HCT116 (cell line): ENCODE measurements around the gene ACSS1. TPM values are rescaled to one million over a fixed set of nuclear protein-coding genes. Genes with fewer than 3 reads are reported as not detected.

ENCODE experiments used
- ATAC-seq: fragments of 200-7000 bp; cut with Tn5 transposase; 2 replicates; pipeline ENCODE4 v1.9.1; 2020; ENCODE audit warnings: mild to moderate bottlenecking, moderate library complexity
- BruUV-seq: library from RNA; stranded (reverse); fragments of 400-500 nt; replicated peaks from 2 replicates; lab custom pipeline; 2021; lab: Mats Ljungman, UMichigan
- CTCF ChIA-PET: fragments of 300-600 bp; sonication (Branson Sonifier 250); formaldehyde crosslinking; loops from one replicate; lab custom pipeline; 2021; ENCODE audit warnings: antibody characterized with exemption; lab: Charles Lee
- POLR2A ChIA-PET: fragments of 300-600, 350-600 bp; sonication (Branson Sonifier 250); formaldehyde crosslinking; loops from one replicate; lab custom pipeline; 2021; ENCODE audit warnings: antibody characterized with exemption; lab: Charles Lee
- RAD21 ChIA-PET, 2 experiments: fragments of 300-600 bp; sonication (Branson Sonifier 250); formaldehyde crosslinking; loops; one replicate each; lab custom pipeline; 2023; ENCODE audit warnings: low total read pairs in 2 of 2; ENCODE audit not compliant: uncharacterized antibody in 2 of 2, unreplicated experiment in 2 of 2, low non-redundant PET in 1 of 2; lab: Charles Lee
- DNase-seq: peaks from one replicate; pipeline ENCODE4 v3.0.0-alpha.2; 2010; ENCODE audit warnings: low read depth, low spot score
- H2AFZ ChIP-seq: fragments of 200-600 bp; shearing (Covaris generic), sonication (generic); 2 replicates; pipeline ENCODE4 v1.6.1; 2017; ENCODE audit warnings: low read depth, mixed run types, mixed read lengths, antibody characterized with exemption, low read length; ENCODE audit not compliant: poor library complexity, severe bottlenecking
- H3K27ac ChIP-seq: 2 replicates; pipeline ENCODE4 v1.5.1; 2012; ENCODE audit warnings: low read depth, low read length
- H3K27me3 ChIP-seq: fragments of 200-600 bp; sonication (generic); 2 replicates; pipeline ENCODE4 v1.6.1; 2016; ENCODE audit warnings: mixed run types, low read length, mixed read lengths; ENCODE audit not compliant: insufficient read depth
- H3K36me3 ChIP-seq, 2 experiments: fragments of 200-500 bp in 1 of 2; fragments of 200-600 bp in 1 of 2; sonication (Bioruptor generic) in 1 of 2; sonication (generic) in 1 of 2; 2 replicates each; pipeline versions ENCODE4 v1.5.1 to v1.6.1; 2014 to 2016; ENCODE audit warnings: low read length in 2 of 2, inconsistent platforms in 1 of 2, mixed read lengths in 1 of 2, mixed run types in 1 of 2; ENCODE audit not compliant: insufficient read depth in 2 of 2, control insufficient read depth in 1 of 2
- H3K4me1 ChIP-seq, 2 experiments: fragments of 200-600 bp in 1 of 2; sonication (generic) in 1 of 2; 2 replicates each; pipeline versions ENCODE4 v1.5.1 to v1.6.1; 2012 to 2017; ENCODE audit warnings: low read length in 2 of 2, inconsistent platforms in 1 of 2, mild to moderate bottlenecking in 1 of 2, mixed read lengths in 1 of 2, mixed run types in 1 of 2, moderate library complexity in 1 of 2; ENCODE audit not compliant: insufficient read depth in 2 of 2, control insufficient read depth in 1 of 2
- H3K4me2 ChIP-seq: fragments of 200-600 bp; sonication (generic); 2 replicates; pipeline ENCODE4 v1.6.1; 2017; ENCODE audit warnings: mixed run types, low read length, mixed read lengths
- H3K4me3 ChIP-seq, 2 experiments: fragments of 200-600 bp in 1 of 2; sonication (generic) in 1 of 2; replicated peaks in 1 of 2; 2 replicates each; pipeline ENCODE4 v1.5.1; 2011 to 2016; ENCODE audit warnings: low read length in 2 of 2, control low read depth in 1 of 2, low read depth in 1 of 2, mild to moderate bottlenecking in 1 of 2, mixed read lengths in 1 of 2, mixed run types in 1 of 2
- H3K79me2 ChIP-seq: fragments of 200-600 bp; sonication (generic); 2 replicates; pipeline ENCODE4 v1.6.1; 2017; ENCODE audit warnings: mild to moderate bottlenecking, mixed run types, low read length, moderate library complexity, mixed read lengths; ENCODE audit not compliant: insufficient read depth
- H3K9ac ChIP-seq: fragments of 200-600 bp; sonication (generic); 2 replicates; pipeline ENCODE4 v1.6.1; 2016; ENCODE audit warnings: low read length, mixed read lengths
- H3K9me2 ChIP-seq: fragments of 200-600 bp; sonication (generic), shearing (Covaris generic); 2 replicates; pipeline ENCODE4 v1.6.1; 2017; ENCODE audit warnings: mixed run types, mild to moderate bottlenecking, moderate library complexity; ENCODE audit not compliant: insufficient read depth
- H3K9me3 ChIP-seq, 2 experiments: fragments of 200-500 bp in 1 of 2; fragments of 200-600 bp in 1 of 2; sonication (Bioruptor generic) in 1 of 2; sonication (generic) in 1 of 2; 2 replicates each; pipeline ENCODE4 v1.6.1; 2014 to 2017; ENCODE audit warnings: low read length in 2 of 2, mixed read lengths in 2 of 2, inconsistent platforms in 1 of 2, low read depth in 1 of 2, mild to moderate bottlenecking in 1 of 2, mixed run types in 1 of 2, moderate library complexity in 1 of 2; ENCODE audit not compliant: control insufficient read depth in 1 of 2, insufficient read depth in 1 of 2
- H4K20me1 ChIP-seq: fragments of 200-600 bp; sonication (generic), shearing (Covaris generic); 2 replicates; pipeline ENCODE4 v1.6.1; 2017; ENCODE audit warnings: mixed run types, mild to moderate bottlenecking, moderate library complexity; ENCODE audit not compliant: insufficient read depth
- CBX3 ChIP-seq: IDR thresholded peaks from 2 replicates; pipeline ENCODE4 v1.6.1; 2012; ENCODE audit warnings: low read depth
- CEBPB ChIP-seq: IDR thresholded peaks from 2 replicates; pipeline ENCODE4 v1.6.1; 2012; ENCODE audit warnings: low read depth
- EGR1 ChIP-seq: IDR thresholded peaks from 2 replicates; pipeline ENCODE4 v1.6.1; 2012; ENCODE audit warnings: low read depth
- ELF1 ChIP-seq: IDR thresholded peaks from 2 replicates; pipeline ENCODE4 v1.6.1; 2012; ENCODE audit warnings: low read depth, borderline replicate concordance
- EZH2 ChIP-seq: fragments of 200-600 bp; sonication (generic); IDR thresholded peaks from 2 replicates; pipeline ENCODE4 v1.6.1; 2017; ENCODE audit warnings: antibody characterized with exemption, mixed run types
- EZH2phosphoT487 ChIP-seq: fragments of 200-600 bp; IDR thresholded peaks from 2 replicates; pipeline ENCODE4 v1.6.1; 2018; ENCODE audit warnings: antibody characterized with exemption, borderline replicate concordance
- FOSL1 ChIP-seq: IDR thresholded peaks from 2 replicates; pipeline ENCODE4 v1.6.1; 2012; ENCODE audit warnings: low read depth
- JUND ChIP-seq: IDR thresholded peaks from 2 replicates; pipeline ENCODE4 v1.6.1; 2012
- POLR2AphosphoS5 ChIP-seq: IDR thresholded peaks from 2 replicates; pipeline ENCODE4 v1.6.1; 2011; ENCODE audit warnings: mild to moderate bottlenecking, low read depth, low read length, moderate library complexity
- RAD21 ChIP-seq: IDR thresholded peaks from 2 replicates; pipeline ENCODE4 v1.6.1; 2012; ENCODE audit warnings: low read depth, mild to moderate bottlenecking
- SIN3A ChIP-seq: IDR thresholded peaks from 2 replicates; pipeline ENCODE4 v1.6.1; 2012; ENCODE audit warnings: low read depth
- SP1 ChIP-seq: IDR thresholded peaks from 2 replicates; pipeline ENCODE4 v1.6.1; 2012; ENCODE audit warnings: low read depth
- SRF ChIP-seq: IDR thresholded peaks from 2 replicates; pipeline ENCODE4 v1.6.1; 2012; ENCODE audit warnings: low read depth
- TCF7L2 ChIP-seq: IDR thresholded peaks from 2 replicates; pipeline ENCODE4 v1.7.0; 2011; ENCODE audit warnings: borderline replicate concordance, inconsistent platforms; ENCODE audit not compliant: insufficient read depth, insufficient read length; ENCODE audit errors: extremely low read depth
- ZNF274 ChIP-seq: fragments of 200-500 bp; sonication (Bioruptor generic); IDR thresholded peaks from 2 replicates; pipeline ENCODE4 v1.6.1; 2014; ENCODE audit warnings: mild to moderate bottlenecking, low read depth, low read length, inconsistent platforms
- intact Hi-C: fragments of 100-400 bp; cut with micrococcal nuclease; formaldehyde crosslinking; loops from 2 replicates; pipeline ENCODE4 v1.10.0; 2022
- total RNA-seq: library from RNA; stranded (reverse); gene quantifications from one replicate; pipeline ENCODE4 v1.2.1, GENCODE V29; 2021; ENCODE audit not compliant: unreplicated experiment
- TF ChIP-seq, protein P1 (sequence below): IDR thresholded peaks from 2 replicates; pipeline ENCODE4 v1.6.1; 2012
- TF ChIP-seq, protein P2 (sequence below): IDR thresholded peaks from 2 replicates; pipeline ENCODE4 v1.6.1; 2011; ENCODE audit warnings: mild to moderate bottlenecking, low read length, moderate library complexity; ENCODE audit not compliant: insufficient replicate concordance; ENCODE audit errors: extremely low read depth
- TF ChIP-seq, protein P3 (sequence below): IDR thresholded peaks from 2 replicates; pipeline ENCODE4 v1.6.1; 2012; ENCODE audit warnings: low read depth
- TF ChIP-seq, protein P4 (sequence below), 3 experiments: fragments of 200-600 bp in 1 of 3; sonication (generic) in 1 of 3; IDR thresholded peaks in 2 of 3; conservative IDR thresholded peaks in 1 of 3; 2 replicates each; pipeline ENCODE4 v1.5.1; 2012 to 2017; ENCODE audit warnings: low read depth in 2 of 3, low read length in 2 of 3, antibody characterized with exemption in 1 of 3, borderline replicate concordance in 1 of 3, control low read depth in 1 of 3, mild to moderate bottlenecking in 1 of 3, mixed read lengths in 1 of 3, mixed run types in 1 of 3, moderate library complexity in 1 of 3; ENCODE audit not compliant: insufficient read depth in 1 of 3

The ACSS1 gene
- total RNA-seq, 1 experiment from 2014 or later, result 0.27 TPM

DNA sequence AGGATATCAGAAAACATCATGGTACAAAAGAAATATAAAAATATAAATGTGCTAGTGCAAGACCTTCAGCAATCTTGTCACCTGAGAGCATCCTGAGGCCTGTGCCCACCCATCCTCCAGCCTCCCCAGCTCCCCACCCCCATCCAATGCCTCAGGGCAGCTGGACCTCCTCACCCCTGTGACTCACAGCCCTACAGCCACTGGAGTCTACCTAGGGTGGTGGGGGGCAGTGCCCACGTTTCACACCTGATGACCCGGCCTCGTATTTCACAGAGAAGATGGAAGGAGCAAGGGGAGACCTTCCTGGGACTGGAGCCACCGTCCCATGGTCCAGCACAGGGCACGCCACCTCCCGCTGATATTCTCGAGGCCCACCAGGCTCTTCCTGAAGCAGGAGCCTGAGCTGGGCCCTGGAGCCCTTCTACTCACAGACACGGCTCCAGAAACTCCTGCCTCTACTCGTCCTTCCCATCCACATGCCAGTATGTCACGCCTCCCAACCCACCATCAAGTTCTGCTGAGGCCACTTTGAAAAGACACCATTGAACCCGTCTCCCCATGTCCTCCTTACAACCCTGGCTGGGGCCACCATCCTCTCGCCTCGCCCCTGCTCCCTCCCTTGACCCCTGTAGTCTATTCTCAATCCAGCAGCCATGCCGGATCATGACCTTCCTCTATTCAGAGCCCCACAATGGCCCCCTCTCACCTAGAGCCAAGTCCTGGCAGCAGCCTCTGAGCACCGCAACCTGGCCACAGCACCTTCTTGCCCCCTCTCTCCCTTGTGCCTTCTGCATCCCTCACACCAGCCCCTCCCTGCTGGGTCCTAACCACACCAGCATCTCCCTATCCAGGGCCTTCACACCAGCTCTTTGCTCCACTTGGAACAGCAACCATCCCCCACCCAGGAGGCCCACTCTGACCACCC, 78.6 kb downstream of the ACSS1 start:
- H2AFZ ChIP-seq, result no peak overlapping the region
- ChIA-PET POLR2A (no interaction called here), RAD21 (no interaction called here), CTCF (no interaction called here)
- H4K20me1 ChIP-seq, result no peaks in the 10 kb centered on the region
- peaks cover 60% of the 10 kb centered on the region for H3K79me2 ChIP-seq
- H3K4me3 ChIP-seq, result no peak overlapping the region
- BruUV-seq, result no TSS peak
- DNase-seq (no peak), ATAC-seq (no peak)
- intact Hi-C loops, result no loop called here
- H3K27ac ChIP-seq, result no peak overlapping the region
- no peaks in the 10 kb centered on the region for H3K9me2 ChIP-seq
- peaks cover 0 to 5% of the 10 kb centered on the region in 2 experiments; a peak in 2 of 4 replicates for H3K9me3 ChIP-seq
- H3K36me3 ChIP-seq, result peaks cover 7 to 22% of the 10 kb centered on the region in 2 experiments; a peak in 3 of 4 replicates
- TF ChIP-seq, protein P1, sequence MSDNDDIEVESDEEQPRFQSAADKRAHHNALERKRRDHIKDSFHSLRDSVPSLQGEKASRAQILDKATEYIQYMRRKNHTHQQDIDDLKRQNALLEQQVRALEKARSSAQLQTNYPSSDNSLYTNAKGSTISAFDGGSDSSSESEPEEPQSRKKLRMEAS, result no peak
- TF ChIP-seq ZNF274 (no peak), SP1 (no peak), EZH2phosphoT487 (no peak), TCF7L2 (no peak), ELF1 (no peak), FOSL1 (no peak), SRF (no peak), EZH2 (no peak), RAD21 (no peak), JUND (no peak), EGR1 (no peak), SIN3A (no peak), CEBPB (no peak), CBX3 (no peak), POLR2AphosphoS5 (no peak)
- TF ChIP-seq, protein P2, sequence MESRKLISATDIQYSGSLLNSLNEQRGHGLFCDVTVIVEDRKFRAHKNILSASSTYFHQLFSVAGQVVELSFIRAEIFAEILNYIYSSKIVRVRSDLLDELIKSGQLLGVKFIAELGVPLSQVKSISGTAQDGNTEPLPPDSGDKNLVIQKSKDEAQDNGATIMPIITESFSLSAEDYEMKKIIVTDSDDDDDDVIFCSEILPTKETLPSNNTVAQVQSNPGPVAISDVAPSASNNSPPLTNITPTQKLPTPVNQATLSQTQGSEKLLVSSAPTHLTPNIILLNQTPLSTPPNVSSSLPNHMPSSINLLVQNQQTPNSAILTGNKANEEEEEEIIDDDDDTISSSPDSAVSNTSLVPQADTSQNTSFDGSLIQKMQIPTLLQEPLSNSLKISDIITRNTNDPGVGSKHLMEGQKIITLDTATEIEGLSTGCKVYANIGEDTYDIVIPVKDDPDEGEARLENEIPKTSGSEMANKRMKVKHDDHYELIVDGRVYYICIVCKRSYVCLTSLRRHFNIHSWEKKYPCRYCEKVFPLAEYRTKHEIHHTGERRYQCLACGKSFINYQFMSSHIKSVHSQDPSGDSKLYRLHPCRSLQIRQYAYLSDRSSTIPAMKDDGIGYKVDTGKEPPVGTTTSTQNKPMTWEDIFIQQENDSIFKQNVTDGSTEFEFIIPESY, result no peak
- TF ChIP-seq, protein P3, sequence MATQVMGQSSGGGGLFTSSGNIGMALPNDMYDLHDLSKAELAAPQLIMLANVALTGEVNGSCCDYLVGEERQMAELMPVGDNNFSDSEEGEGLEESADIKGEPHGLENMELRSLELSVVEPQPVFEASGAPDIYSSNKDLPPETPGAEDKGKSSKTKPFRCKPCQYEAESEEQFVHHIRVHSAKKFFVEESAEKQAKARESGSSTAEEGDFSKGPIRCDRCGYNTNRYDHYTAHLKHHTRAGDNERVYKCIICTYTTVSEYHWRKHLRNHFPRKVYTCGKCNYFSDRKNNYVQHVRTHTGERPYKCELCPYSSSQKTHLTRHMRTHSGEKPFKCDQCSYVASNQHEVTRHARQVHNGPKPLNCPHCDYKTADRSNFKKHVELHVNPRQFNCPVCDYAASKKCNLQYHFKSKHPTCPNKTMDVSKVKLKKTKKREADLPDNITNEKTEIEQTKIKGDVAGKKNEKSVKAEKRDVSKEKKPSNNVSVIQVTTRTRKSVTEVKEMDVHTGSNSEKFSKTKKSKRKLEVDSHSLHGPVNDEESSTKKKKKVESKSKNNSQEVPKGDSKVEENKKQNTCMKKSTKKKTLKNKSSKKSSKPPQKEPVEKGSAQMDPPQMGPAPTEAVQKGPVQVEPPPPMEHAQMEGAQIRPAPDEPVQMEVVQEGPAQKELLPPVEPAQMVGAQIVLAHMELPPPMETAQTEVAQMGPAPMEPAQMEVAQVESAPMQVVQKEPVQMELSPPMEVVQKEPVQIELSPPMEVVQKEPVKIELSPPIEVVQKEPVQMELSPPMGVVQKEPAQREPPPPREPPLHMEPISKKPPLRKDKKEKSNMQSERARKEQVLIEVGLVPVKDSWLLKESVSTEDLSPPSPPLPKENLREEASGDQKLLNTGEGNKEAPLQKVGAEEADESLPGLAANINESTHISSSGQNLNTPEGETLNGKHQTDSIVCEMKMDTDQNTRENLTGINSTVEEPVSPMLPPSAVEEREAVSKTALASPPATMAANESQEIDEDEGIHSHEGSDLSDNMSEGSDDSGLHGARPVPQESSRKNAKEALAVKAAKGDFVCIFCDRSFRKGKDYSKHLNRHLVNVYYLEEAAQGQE, result no peak
- TF ChIP-seq, protein P4, sequence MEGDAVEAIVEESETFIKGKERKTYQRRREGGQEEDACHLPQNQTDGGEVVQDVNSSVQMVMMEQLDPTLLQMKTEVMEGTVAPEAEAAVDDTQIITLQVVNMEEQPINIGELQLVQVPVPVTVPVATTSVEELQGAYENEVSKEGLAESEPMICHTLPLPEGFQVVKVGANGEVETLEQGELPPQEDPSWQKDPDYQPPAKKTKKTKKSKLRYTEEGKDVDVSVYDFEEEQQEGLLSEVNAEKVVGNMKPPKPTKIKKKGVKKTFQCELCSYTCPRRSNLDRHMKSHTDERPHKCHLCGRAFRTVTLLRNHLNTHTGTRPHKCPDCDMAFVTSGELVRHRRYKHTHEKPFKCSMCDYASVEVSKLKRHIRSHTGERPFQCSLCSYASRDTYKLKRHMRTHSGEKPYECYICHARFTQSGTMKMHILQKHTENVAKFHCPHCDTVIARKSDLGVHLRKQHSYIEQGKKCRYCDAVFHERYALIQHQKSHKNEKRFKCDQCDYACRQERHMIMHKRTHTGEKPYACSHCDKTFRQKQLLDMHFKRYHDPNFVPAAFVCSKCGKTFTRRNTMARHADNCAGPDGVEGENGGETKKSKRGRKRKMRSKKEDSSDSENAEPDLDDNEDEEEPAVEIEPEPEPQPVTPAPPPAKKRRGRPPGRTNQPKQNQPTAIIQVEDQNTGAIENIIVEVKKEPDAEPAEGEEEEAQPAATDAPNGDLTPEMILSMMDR (IDR thresholded peaks at IDR 0.05 in 2 of 3, conservative IDR thresholded peaks at IDR 0.05 in 1 of 3; ENCODE audit: borderline replicate concordance in 1 of 3, insufficient read depth in 1 of 3, low read depth in 2 of 3, low read length in 2 of 3), result no peak
- H3K27me3 ChIP-seq, result no peaks in the 10 kb centered on the region
- H3K4me2 ChIP-seq, result no peak overlapping the region
- no peaks in the 10 kb centered on the region for H3K4me1 ChIP-seq
- H3K9ac ChIP-seq, result no peak overlapping the region
